Testis (tissue), 3 donors: Measurements from ENCODE around the gene DTX3. TPM values are rescaled to one million over a fixed set of nuclear protein-coding genes. Genes with fewer than 3 reads are reported as not detected.

Source experiments
- DNase-seq: peaks from one replicate; pipeline ENCODE4 v3.0.0-alpha.2; 2019
- H3K27ac ChIP-seq, 2 donors: fragments of 200-600 bp; sonication (generic); one replicate each; pipeline ENCODE4 v1.5.1; 2019
- H3K27me3 ChIP-seq: fragments of 200-600 bp; sonication (generic); one replicate; pipeline ENCODE4 v1.5.1; 2019
- H3K36me3 ChIP-seq: fragments of 200-600 bp; sonication (generic); one replicate; pipeline ENCODE4 v1.5.1; 2017; ENCODE audit warnings: low read depth; ENCODE audit errors: missing control alignments
- H3K4me1 ChIP-seq: fragments of 200-600 bp; sonication (generic); one replicate; pipeline ENCODE4 v1.5.1; 2019
- H3K4me3 ChIP-seq, 2 donors: fragments of 200-600 bp; sonication (generic); one replicate each; pipeline ENCODE4 v1.5.1; 2017 to 2019
- H3K9me3 ChIP-seq: fragments of 200-600 bp; sonication (generic); one replicate; pipeline ENCODE4 v1.5.1; 2017
- POLR2A ChIP-seq: fragments of 450-650 bp; IDR thresholded peaks from one replicate; pipeline ENCODE4 v1.6.1; 2017; ENCODE audit warnings: antibody characterized with exemption, mild to moderate bottlenecking, moderate library complexity
- WGBS, 2 donors: methylation state at CpG; one replicate each; pipeline ENCODE4 v1.1.5; 2018; 5-methylcytosine and 5-hydroxymethylcytosine counted together
- intact Hi-C: fragments of 100-400 bp; cut with DNase I; formaldehyde crosslinking; loops from one replicate; pipeline ENCODE4 v1.15.1; 2023; ENCODE audit warnings: low total_unique reads
- polyA plus RNA-seq: library from polyadenylated mRNA; stranded (reverse); fragments of 350-450 nt; fragmentation: Illumina TruSeq; extraction: RNeasy Lipid Tissue Mini Kit (QIAGEN cat#74804); gene quantifications from one replicate; pipeline ENCODE4 v1.2.3, GENCODE V29; 2014; ENCODE audit warnings: low read depth, low replicate concordance; ENCODE audit not compliant: insufficient read depth
- total RNA-seq, 2 donors: library from RNA; depleted of rRNA; stranded (reverse); fragments of >200 nt; gene quantifications; one replicate each; pipeline ENCODE4 v1.2.3, GENCODE V29; 2016
- TF ChIP-seq, protein P1 (sequence below), 3 experiments: fragments of 450-650 bp in 2 of 3; fragments of 200-600 bp in 1 of 3; sonication (generic) in 1 of 3; IDR thresholded peaks; one replicate each; pipeline ENCODE4 v1.5.1; 2016 to 2019; ENCODE audit warnings: antibody characterized with exemption in 3 of 3, mild to moderate bottlenecking in 2 of 3, moderate library complexity in 1 of 3

Gene DTX3
- total and polyA plus RNA-seq, 3 donors from 2014 or later, result 37.9 to 60.4 (median 45.0) TPM

DNA sequence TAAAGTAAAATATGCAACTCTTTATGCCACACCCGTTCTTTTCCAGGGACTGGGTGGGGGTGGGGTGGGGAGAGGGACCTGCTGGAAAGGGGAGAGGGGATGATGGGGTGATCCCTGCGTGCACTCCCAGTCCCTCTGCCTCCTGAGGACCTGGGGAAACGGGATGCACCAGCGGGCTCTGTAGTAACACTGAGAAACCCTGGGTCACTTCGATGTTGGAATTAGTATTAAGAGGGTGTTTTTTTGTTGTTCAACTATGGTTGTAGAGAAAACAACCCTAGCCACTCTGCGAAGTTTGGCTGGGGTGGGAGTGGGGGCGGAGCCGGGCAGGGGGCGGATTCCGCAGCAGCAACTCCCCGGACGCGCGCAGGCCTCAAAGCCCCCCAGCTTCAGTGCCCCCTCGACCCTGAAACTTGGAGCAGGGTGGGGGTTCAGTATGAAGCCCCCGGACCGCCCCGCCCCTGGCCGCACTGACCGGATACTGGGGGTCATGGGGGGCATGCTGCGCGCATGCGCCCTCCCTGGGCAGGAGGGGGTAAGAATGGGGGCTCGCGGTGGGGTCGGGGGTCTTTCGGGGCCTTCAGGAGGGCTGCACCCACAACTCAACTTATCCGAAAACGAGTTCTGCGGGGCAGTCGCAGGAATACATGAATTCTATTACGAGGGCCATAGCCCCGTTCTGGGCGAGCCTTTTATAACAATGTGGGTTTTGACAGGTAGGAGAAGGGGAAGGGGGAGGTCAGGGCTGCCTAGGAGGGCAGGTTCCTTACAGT lies 5.3 kb downstream of the DTX3 start:
- Histone ChIP-seq H3K27ac (peak overlapping the region; percentile 59 to 73), H3K27me3 (no peaks in the 10 kb centered on the region), H3K4me3 (peak overlapping the region; percentile 61 to 71), H3K36me3 (no peaks in the 10 kb centered on the region), H3K4me1 (peaks cover 16% of the 10 kb centered on the region), H3K9me3 (no peaks in the 10 kb centered on the region)
- DNase-seq, result peak; percentile 31
- intact Hi-C loops, result no loop called here
- WGBS, 2 donors, result 16 to 17% methylated on average over 27 to 34 of the region's 34 CpGs
- no peak for TF ChIP-seq POLR2A
- TF ChIP-seq, protein P1, sequence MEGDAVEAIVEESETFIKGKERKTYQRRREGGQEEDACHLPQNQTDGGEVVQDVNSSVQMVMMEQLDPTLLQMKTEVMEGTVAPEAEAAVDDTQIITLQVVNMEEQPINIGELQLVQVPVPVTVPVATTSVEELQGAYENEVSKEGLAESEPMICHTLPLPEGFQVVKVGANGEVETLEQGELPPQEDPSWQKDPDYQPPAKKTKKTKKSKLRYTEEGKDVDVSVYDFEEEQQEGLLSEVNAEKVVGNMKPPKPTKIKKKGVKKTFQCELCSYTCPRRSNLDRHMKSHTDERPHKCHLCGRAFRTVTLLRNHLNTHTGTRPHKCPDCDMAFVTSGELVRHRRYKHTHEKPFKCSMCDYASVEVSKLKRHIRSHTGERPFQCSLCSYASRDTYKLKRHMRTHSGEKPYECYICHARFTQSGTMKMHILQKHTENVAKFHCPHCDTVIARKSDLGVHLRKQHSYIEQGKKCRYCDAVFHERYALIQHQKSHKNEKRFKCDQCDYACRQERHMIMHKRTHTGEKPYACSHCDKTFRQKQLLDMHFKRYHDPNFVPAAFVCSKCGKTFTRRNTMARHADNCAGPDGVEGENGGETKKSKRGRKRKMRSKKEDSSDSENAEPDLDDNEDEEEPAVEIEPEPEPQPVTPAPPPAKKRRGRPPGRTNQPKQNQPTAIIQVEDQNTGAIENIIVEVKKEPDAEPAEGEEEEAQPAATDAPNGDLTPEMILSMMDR (IDR thresholded peaks at IDR 0.05), result no peak

DNA sequence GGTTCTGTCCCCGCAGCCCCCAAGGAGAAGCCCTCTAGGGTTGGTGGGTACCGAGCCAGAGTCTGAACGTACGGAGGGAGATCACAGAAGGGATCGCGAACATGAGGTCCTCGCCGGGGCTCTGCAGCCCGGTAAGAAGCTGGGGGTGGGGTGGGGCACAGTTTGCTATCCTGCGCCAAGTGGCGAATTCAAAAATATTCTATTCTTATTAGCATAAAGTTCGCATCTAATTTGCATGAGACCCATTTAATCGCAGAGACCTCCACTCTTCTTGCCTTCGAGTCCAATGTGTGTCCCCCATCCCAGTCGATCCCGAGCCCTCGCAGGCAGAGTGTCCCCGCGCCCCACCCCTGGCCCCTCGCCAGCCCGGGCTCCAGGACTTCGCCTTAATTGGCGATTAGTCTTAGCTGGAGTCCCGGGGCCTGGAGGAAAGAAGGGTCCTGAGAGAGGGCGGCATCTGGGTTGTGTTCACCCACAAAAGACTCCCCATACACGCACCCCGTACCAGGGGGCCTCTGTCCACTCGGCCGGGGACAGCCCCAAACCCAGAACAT lies 6.0 kb downstream of the DTX3 start:
- intact Hi-C loops, result no loop called here
- Histone ChIP-seq H3K36me3 (no peaks in the 10 kb centered on the region), H3K27ac (peak overlapping the region; percentile 59 to 73), H3K4me3 (peak overlapping the region; percentile 61 to 71), H3K9me3 (no peaks in the 10 kb centered on the region), H3K4me1 (peaks cover 12% of the 10 kb centered on the region), H3K27me3 (no peaks in the 10 kb centered on the region)
- DNase-seq, result peak; percentile 61
- TF ChIP-seq, protein P1 (IDR thresholded peaks at IDR 0.05), result peak in 1 of 3 experiments; percentile 8
- no peak for TF ChIP-seq POLR2A
- 7 to 9% methylated on average over 22 to 27 of the region's 29 CpGs for WGBS, 2 donors

DNA sequence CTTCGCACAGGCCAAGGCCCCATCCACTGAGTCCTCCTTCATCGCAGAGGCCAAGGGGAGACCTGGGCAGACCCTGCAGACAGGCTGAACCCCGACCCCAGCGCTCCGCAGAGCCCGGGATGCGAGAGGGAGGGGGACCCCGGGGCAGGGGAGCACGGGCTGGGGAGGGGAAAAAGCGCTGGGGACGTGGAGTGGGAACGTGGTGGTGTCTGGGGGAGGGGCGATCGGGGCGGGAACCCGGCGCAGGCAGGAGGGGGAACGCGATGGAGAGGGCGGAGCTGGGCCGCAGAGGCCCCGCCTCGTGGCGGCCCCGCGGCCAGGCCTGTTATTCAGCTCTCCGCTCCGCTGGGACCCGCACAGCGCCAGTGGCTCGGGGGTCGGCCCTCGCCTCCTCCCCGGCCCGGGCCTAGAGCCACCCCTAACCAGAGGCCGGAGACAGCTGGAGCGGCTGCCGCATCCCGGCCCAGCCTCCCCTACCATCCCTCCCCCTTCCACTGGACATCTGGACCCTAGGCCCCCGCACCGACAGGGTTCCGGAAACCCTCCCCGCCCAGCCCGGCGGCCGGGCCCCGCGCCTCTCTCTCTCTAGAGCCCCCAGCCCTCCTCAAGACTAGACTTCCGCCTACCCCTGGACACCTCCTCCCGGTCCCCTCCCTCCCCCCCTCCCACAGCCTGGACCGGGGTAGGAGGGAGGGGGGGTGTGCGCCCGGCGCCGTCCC lies 6.6 kb downstream of the DTX3 start, which contains the start of gene ARHGEF25:
ARHGEF25 (plus strand) TSS at position 328 of the 719 bp plus-strand sequence. CDS start 460 bp downstream, outside the sequence.
- no peak for TF ChIP-seq POLR2A
- TF ChIP-seq, protein P1 (IDR thresholded peaks at IDR 0.05), result no peak
- Histone ChIP-seq H3K36me3 (no peaks in the 10 kb centered on the region), H3K27ac (peak within 1 kb of the TSS; percentile 59 to 73), H3K4me1 (peaks cover 10% of the 10 kb centered on the region), H3K4me3 (peak within 1 kb of the TSS; percentile 61 to 71), H3K9me3 (no peaks in the 10 kb centered on the region), H3K27me3 (no peaks in the 10 kb centered on the region)
- DNase-seq, result peak; percentile 69
- 0 to 1% methylated on average over 29 to 40 of the region's 55 CpGs for WGBS, 2 donors
- intact Hi-C loops, result no loop called here

DNA sequence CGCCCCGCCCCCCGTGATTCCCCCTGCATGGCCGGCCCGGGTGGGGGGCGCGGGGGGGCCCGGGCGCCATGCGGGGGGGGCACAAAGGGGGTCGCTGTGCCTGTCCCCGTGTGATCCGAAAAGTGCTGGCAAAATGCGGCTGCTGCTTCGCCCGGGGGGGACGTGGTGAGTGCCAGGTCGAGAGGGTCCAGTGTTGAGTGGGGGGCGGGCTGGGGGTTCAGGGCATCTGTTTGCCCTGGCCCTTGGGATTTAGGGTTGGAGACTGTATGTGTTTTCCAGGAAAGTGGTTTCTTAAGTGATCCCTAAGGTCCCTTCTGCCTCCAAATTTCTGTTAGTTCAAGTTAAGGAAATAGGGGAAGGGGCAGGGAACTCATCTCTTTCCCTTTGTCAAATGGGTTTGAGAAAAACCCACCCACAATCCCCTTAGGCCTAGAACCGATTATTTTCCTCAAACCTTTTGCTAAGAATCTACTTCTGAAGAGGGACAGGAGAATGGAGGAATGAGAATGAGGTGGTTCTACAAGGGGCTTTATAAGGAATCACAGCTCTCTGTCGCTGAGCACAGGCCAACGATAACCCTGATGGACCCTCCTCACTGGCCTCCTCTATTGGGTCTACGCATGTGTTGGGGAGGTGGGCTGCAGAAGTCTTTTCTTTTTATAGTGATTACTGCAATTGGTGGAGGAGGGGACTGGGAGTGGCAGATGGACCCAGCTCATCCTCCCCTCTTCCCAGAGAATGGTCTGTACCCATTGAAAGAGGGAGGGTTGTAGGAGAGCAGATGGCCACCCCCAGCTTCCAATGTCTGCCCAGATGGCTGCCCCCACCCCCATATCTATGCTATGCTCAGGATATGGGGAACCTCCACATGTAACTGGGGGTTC lies 7.4 kb downstream of the DTX3 start:
- 14 to 34% methylated on average over 4 to 14 of the region's 23 CpGs for WGBS, 2 donors
- Histone ChIP-seq H3K4me1 (peaks cover 10% of the 10 kb centered on the region), H3K9me3 (no peaks in the 10 kb centered on the region), H3K27ac (peak overlapping the region; percentile 59 to 73), H3K27me3 (no peaks in the 10 kb centered on the region), H3K36me3 (no peaks in the 10 kb centered on the region), H3K4me3 (peak overlapping the region; percentile 61 to 71)
- no peak for TF ChIP-seq POLR2A
- TF ChIP-seq, protein P1 (IDR thresholded peaks at IDR 0.05), result no peak
- intact Hi-C loops, result no loop called here
- no peak for DNase-seq
